ENCODE results near the gene DUSP10.

DUSP10 gene

GRCh38 chr1:221765527-221765926 is 23.6 kb upstream of the DUSP10 start:
- DNase-seq (ENCODE audit: low read depth) = no peak

- DNase-seq (ENCODE audit: low read depth) = no peak
Observed at GRCh38 chr1:221762121-221762520, 20.2 kb upstream of the DUSP10 start.

- no peak for DNase-seq (ENCODE audit: low read depth)
Observed at GRCh38 chr1:221761354-221762002, 19.6 kb upstream of the DUSP10 start.

GRCh38 chr1:221760911-221761310 is 19.0 kb upstream of the DUSP10 start:
- no peak for DNase-seq (ENCODE audit: low read depth)

GRCh38 chr1:221759436-221759835 is 17.5 kb upstream of the DUSP10 start:
- DNase-seq (ENCODE audit: low read depth) = no peak

GRCh38 chr1:221758455-221758854 is 16.6 kb upstream of the DUSP10 start:
- DNase-seq (ENCODE audit: low read depth) = no peak

- no peak for DNase-seq (ENCODE audit: low read depth)
Observed at GRCh38 chr1:221756830-221757551, 15.1 kb upstream of the DUSP10 start.

GRCh38 chr1:221753828-221754188 is 11.9 kb upstream of the DUSP10 start:
- no peak for DNase-seq (ENCODE audit: low read depth)

- DNase-seq (ENCODE audit: low read depth) = no peak
Observed at GRCh38 chr1:221751226-221751887, 9.5 kb upstream of the DUSP10 start.

GRCh38 chr1:221748981-221749380 is 7.1 kb upstream of the DUSP10 start:
- no peak for DNase-seq (ENCODE audit: low read depth)

GRCh38 chr1:221747839-221748238 is 6.0 kb upstream of the DUSP10 start:
- no peak for DNase-seq (ENCODE audit: low read depth)

- no peak for DNase-seq (ENCODE audit: low read depth)
Observed at GRCh38 chr1:221743416-221744208, 1.7 kb upstream of the DUSP10 start.

GRCh38 chr1:221742555-221743415 is 896 bp upstream of the DUSP10 start:
- DNase-seq (ENCODE audit: low read depth) = peak; percentile 80

- no peak for DNase-seq (ENCODE audit: low read depth)
Observed at GRCh38 chr1:221740993-221741702, 741 bp downstream of the DUSP10 start.

- DNase-seq (ENCODE audit: low read depth) = no peak
Observed at GRCh38 chr1:221740369-221740992, 1.4 kb downstream of the DUSP10 start.

GRCh38 chr1:221739677-221740025 is 2.2 kb downstream of the DUSP10 start:
- DNase-seq (ENCODE audit: low read depth) = no peak

GRCh38 chr1:221739018-221739676 is 2.7 kb downstream of the DUSP10 start:
- no peak for DNase-seq (ENCODE audit: low read depth)

GRCh38 chr1:221736714-221737113 is 5.2 kb downstream of the DUSP10 start:
- DNase-seq (ENCODE audit: low read depth) = no peak

- no peak for DNase-seq (ENCODE audit: low read depth)
Observed at GRCh38 chr1:221735999-221736398, 5.9 kb downstream of the DUSP10 start.

- DNase-seq (ENCODE audit: low read depth) = no peak
Observed at GRCh38 chr1:221734187-221734586, 7.7 kb downstream of the DUSP10 start.

All from activated T-cell treated with anti-CD3 and anti-CD28 coated beads for 48 hours (primary cell).